ENCODE results near the gene SETD5.

DNA sequence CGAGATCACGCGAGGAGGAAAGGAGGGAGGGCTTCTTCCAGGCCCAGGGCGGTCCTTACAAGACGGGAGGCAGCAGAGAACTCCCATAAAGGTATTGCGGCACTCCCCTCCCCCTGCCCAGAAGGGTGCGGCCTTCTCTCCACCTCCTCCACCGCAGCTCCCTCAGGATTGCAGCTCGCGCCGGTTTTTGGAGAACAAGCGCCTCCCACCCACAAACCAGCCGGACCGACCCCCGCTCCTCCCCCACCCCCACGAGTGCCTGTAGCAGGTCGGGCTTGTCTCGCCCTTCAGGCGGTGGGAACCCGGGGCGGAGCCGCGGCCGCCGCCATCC is 1.1 kb upstream of the SETD5 start:
- TF ChIP-seq, protein P1, sequence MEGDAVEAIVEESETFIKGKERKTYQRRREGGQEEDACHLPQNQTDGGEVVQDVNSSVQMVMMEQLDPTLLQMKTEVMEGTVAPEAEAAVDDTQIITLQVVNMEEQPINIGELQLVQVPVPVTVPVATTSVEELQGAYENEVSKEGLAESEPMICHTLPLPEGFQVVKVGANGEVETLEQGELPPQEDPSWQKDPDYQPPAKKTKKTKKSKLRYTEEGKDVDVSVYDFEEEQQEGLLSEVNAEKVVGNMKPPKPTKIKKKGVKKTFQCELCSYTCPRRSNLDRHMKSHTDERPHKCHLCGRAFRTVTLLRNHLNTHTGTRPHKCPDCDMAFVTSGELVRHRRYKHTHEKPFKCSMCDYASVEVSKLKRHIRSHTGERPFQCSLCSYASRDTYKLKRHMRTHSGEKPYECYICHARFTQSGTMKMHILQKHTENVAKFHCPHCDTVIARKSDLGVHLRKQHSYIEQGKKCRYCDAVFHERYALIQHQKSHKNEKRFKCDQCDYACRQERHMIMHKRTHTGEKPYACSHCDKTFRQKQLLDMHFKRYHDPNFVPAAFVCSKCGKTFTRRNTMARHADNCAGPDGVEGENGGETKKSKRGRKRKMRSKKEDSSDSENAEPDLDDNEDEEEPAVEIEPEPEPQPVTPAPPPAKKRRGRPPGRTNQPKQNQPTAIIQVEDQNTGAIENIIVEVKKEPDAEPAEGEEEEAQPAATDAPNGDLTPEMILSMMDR (IDR thresholded peaks at IDR 0.05): no peak
- TF ChIP-seq POLR2A (IDR thresholded peaks at IDR 0.05) (peak; percentile 75), POLR2AphosphoS5 (IDR thresholded peaks at IDR 0.05) (peak; percentile 77)
